ENCODE data around the gene UBXN2A. TPM values are rescaled to one million over a fixed set of nuclear protein-coding genes. Genes with fewer than 3 reads are reported as not detected.
A peak's percentile ranks its signal among the peaks of the same experiment; 100 is the strongest.

UBXN2A gene
- total and polyA plus RNA-seq, 10 of the 15 experiments (the other 5 are each of a cell fraction or from before 2014, with no cell fraction given), result 3.7 to 23.5 (median 14.6) TPM

- TF ChIP-seq ZNF207 (IDR thresholded peaks at IDR 0.05; ENCODE audit: borderline replicate concordance), result peak; percentile 96
- 0 out of 2 replicates have a peak, but pooled peaks have one; percentile 45 for TF ChIP-seq ATF2 (IDR thresholded peaks at IDR 0.05; ENCODE audit: low read length)
- TF ChIP-seq RB1 (IDR thresholded peaks at IDR 0.05; ENCODE audit: borderline replicate concordance), result peak; percentile 95
- TF ChIP-seq, protein P1, sequence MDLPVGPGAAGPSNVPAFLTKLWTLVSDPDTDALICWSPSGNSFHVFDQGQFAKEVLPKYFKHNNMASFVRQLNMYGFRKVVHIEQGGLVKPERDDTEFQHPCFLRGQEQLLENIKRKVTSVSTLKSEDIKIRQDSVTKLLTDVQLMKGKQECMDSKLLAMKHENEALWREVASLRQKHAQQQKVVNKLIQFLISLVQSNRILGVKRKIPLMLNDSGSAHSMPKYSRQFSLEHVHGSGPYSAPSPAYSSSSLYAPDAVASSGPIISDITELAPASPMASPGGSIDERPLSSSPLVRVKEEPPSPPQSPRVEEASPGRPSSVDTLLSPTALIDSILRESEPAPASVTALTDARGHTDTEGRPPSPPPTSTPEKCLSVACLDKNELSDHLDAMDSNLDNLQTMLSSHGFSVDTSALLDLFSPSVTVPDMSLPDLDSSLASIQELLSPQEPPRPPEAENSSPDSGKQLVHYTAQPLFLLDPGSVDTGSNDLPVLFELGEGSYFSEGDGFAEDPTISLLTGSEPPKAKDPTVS (IDR thresholded peaks at IDR 0.05; ENCODE audit: low read depth, low read length), result no peak; the same call in 1 of the 2 replicates
- peak; percentile 49 for TF ChIP-seq SP1 (IDR thresholded peaks at IDR 0.05; ENCODE audit: low read depth, low read length)
- TF ChIP-seq SUZ12 (IDR thresholded peaks at IDR 0.05; ENCODE audit: unreplicated experiment), result no peak
- peak; percentile 93 for TF ChIP-seq RELA (IDR thresholded peaks at IDR 0.05; ENCODE audit: borderline replicate concordance, partially characterized antibody)
- no peak for TF ChIP-seq NFYA (IDR thresholded peaks at IDR 0.05; ENCODE audit: borderline replicate concordance, low read depth, low read length)
- TF ChIP-seq EGR1 (IDR thresholded peaks at IDR 0.05; ENCODE audit: borderline replicate concordance in 1 of 2, low read depth in 2 of 2, low read length in 2 of 2), result peak in 1 of 2 experiments; percentile 75; a peak in 2 of 3 replicates
- TF ChIP-seq WRNIP1 (IDR thresholded peaks at IDR 0.05; ENCODE audit: borderline replicate concordance, low read depth, low read length), result no peak
- TF ChIP-seq TCF7 (IDR thresholded peaks at IDR 0.05; ENCODE audit: borderline replicate concordance), result no peak
- peak; percentile 9; the same call in 1 of the 2 replicates for TF ChIP-seq RFX5 (IDR thresholded peaks at IDR 0.05; ENCODE audit: low read depth, low read length)
- TF ChIP-seq E2F4 (IDR thresholded peaks at IDR 0.05; ENCODE audit: low read depth, low read length), result 0 out of 2 replicates have a peak, but pooled peaks have one; percentile 24
- no peak for TF ChIP-seq ESRRA (IDR thresholded peaks at IDR 0.05; ENCODE audit: low read length)
- TF ChIP-seq CHD2 (IDR thresholded peaks at IDR 0.05; ENCODE audit: borderline replicate concordance, low read depth, low read length), result 0 out of 2 replicates have a peak, but pooled peaks have one; percentile 66
- TF ChIP-seq MYC (IDR thresholded peaks at IDR 0.05; ENCODE audit: insufficient read depth, insufficient read length, insufficient replicate concordance, low read length, severe bottlenecking), result no peak
- TF ChIP-seq, protein P2, sequence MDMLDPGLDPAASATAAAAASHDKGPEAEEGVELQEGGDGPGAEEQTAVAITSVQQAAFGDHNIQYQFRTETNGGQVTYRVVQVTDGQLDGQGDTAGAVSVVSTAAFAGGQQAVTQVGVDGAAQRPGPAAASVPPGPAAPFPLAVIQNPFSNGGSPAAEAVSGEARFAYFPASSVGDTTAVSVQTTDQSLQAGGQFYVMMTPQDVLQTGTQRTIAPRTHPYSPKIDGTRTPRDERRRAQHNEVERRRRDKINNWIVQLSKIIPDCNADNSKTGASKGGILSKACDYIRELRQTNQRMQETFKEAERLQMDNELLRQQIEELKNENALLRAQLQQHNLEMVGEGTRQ (IDR thresholded peaks at IDR 0.05; ENCODE audit: borderline replicate concordance, low read depth, low read length), result no peak
- TF ChIP-seq NR2F1 (conservative IDR thresholded peaks at IDR 0.05), result peak; percentile 72; the same call in 1 of the 2 replicates
- no peak for TF ChIP-seq HDAC6 (IDR thresholded peaks at IDR 0.05; ENCODE audit: unreplicated experiment)
- TF ChIP-seq SMAD1 (IDR thresholded peaks at IDR 0.05; ENCODE audit: low read depth, partially characterized antibody), result peak; percentile 54
- TF ChIP-seq CBFB (IDR thresholded peaks at IDR 0.05; ENCODE audit: low read depth), result peak; percentile 94
- peak; percentile 77 to 84 for TF ChIP-seq IKZF2 (IDR thresholded peaks at IDR 0.05)
- peak; percentile 86 for TF ChIP-seq MXI1 (IDR thresholded peaks at IDR 0.05; ENCODE audit: low read depth, low read length)
Observed at GRCh38 chr2:23926750-23927571, 13.3 kb upstream of the UBXN2A start, which contains the start of gene ATAD2B (continued).
